ENCODE data around the gene SEMA6A.

The SEMA6A gene

DNA sequence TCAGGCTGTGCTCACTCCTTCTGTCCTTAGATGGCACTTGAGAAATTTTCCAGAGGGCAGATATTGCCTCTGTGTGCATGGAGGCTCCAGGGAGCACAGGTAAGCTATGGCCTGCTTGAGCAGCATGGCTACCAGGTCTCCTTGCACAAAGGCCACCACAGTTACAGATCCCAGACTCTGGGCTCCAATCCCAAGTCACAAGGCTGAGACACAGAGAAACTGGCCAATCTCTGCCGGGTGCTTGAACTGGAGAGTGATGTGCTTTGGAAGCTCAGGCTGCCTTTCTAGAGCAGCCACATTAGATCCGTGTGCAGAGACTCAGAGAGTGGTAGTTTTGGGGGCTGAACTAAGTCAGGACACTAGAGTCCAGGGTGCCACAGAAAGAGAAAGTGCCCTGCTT is 145.7 kb downstream of the SEMA6A start:
- no peak for DNase-seq

DNA sequence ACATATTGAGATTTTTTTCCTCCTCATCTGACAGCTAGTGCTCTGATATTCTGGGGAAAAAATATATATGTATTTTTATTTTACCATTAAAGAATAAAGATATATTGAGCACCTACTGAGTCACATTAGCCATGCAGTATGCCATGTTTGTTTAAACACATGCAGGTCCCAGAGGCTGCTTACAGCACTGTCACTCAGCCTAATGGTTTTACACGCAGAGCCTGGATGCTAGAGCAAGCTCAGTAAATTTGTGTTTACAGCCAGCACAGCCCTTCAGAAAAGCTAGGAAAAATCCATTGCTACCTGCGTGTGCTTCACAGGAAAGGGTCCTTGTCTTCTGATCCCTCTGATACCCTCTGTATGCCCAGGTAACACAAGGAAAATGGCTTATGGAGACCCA is 146.2 kb downstream of the SEMA6A start:
- no peak for DNase-seq

DNA sequence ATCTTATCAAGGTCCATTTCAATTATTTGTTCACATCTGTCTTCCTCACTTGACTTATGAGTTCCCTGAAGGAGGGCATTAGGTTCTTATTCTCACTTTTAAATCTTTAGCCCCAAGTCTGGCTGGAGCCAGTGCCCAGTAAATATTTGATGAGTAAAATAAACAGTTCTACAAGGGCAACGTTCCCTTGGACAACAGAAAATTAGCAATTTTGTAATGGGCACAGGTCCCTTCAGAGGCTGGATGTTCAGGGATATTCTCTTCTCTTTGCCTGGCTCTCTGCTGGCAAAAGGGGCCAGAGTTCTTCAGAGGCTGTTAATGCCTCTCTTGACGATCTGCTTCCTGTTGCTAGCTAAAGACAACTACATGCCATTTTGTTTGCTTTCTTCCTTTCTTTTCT is 149.7 kb downstream of the SEMA6A start:
- no peak for DNase-seq

DNA sequence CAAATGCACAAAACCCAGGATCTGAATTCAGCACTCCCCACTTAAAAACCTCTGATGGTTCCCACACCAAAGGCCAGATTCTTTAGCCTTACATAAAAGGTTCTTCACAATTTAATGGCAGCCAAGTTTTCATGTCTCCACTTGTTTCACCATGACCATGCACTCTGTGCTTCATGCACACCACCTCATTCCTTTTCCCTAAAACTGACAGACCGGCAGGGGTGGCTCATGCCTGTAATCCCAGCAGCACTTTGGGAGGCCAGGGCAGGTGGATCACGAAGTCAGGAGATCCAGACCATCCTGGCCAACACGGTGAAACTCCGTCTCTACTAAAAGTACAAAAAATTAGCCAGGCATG is 150.4 kb downstream of the SEMA6A start:
- DNase-seq: no peak

DNA sequence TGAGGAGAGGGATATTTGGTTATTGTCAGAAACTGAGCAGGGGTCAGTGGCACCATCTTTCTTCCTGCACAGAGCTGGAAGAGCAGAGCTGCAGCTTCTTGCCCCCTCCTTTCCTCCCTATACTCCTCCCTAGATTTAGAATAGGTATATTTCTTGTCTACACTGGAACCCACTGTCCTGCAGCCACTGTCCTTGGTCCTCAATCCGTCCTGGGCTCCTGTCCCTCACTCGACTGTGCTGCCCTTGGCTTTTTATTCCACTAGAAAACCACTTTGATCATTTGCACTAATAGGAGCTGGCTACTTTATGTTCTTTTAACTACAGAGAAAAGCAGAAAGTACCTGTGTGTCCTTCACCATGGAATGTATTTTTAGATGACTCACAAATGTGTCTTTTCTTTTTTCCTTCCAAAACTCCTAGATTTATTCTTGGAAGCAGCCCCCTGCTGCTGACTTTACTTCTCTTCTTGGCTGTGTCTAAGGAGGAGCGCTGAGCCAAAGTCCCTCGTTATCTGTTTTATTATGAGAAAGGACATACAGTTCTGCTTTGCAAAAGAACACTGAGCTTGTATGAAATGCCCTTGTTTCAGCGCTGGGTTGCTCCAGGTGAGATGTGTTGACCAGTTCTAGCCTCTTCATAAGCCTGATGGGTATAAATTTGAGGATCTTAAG is 150.9 kb downstream of the SEMA6A start:
- DNase-seq: no peak

DNA sequence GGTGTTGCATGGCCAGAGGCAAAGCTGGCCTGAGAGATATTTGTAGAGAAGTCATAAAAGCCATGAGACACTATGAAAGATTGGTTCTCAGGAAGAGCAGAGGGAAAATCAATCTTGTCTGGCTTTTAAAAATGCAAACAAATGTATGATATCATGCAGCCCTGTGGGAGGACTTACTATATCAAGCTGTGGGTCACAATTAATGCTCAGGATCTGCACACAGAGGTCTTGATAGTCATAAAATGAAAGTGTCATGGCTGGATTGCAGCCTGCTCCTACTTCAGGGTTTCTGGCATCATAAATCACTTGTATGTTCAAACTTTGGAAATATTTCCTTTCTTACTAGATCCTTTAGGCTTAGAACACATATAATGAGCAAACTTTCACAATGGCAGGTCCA is 151.5 kb downstream of the SEMA6A start:
- no peak for DNase-seq

DNA sequence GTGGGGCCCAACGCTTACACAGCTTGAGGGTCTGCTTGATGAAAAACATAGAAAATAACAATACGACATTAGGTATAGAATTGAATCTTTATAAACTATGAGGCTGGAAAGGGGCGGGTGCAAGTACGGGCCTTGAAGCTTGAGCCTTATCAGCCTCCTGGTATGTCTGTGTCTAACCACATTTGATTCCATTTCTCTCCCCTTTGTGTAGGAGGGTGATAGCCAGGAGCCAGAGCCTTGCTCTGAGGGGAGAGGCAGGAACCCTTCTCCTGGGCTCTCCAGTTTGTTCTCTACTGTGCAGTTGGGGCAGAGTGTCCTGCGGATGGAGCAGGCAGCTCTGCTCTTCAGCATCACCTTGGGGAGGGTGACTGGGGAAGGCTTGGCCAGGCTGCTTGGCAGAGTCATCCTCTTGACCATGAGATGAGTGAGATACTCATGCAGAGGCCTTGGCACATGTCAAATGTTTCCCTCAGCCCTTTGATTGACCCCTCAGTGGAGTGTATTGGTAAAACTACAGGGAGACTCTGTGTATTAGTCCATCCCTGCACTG is 153.5 kb downstream of the SEMA6A start:
- no peak for DNase-seq

DNA sequence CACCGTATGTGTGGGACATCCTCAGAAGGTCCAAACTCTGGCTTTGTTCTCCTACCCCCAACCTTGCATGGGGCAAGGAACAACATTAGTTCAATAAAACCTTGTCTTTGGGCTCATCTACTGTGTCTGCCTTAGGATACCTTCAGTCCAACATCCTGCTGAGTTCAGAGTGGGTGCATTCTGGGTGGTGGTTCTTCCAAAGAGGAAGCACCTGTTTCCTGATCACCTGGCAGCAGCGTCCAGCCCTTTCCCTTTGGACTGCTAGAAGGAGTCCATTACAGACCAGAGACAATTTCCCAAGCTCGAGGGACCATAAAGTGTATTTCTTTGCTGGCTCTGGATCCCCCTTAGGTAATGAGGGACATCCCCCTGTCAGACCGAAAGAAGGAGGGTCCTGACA is 154.1 kb downstream of the SEMA6A start:
- no peak for DNase-seq

DNA sequence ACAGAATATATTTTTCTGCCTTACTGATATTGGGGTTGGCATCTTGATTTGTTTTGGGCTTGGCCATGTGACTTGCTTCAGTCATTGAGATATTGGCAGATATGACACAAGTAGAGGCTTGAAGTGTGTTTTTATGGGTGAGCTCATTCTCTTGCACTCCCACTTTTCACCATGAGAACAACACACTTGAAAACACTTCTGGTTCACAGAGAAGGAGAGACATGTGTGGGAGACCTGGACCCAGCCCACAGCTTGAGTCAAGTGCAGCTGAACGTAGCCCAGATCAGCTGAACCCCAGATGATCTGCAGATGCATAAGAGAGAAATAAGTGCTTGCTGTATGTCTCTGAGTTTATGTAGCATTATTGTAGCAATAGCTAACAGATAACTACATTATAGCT is 155.4 kb downstream of the SEMA6A start:
- DNase-seq: no peak

DNA sequence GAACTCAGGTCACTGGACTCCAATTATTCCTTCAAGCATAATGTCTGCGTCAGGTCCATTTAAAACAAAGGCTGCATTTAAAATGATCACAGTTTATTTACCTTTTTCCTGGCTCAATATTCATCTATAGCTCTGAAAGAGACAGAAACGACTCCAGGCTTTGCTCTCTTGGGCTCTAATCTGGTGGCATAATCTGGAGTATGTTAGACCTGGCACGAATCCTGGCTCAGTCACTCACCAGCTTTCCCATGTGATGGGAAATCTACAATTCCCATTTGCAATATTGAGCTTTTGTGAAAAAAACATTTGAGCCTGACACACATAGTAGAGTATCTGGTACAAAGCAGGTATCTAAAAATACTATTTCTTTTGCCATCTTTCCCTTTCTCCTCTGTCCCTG is 155.8 kb downstream of the SEMA6A start:
- no peak for DNase-seq

DNA sequence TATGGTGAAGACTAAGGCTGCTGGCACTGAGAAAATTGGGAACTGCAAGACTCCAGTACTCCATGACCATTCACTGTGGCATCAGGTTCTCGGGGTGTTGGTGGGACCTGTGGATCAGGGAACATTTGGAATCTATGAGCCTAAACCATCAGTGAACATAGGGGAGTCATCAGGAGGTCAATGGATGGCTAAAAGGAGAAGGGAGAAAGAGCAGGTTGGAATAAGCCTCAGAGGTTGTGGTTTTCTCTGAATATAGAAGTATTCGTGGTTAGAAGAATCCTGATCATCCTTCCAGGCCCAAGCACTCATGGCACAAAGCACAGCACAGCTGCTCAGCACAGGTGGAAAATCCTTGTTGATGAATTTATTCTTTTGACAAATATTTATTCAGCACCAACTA is 156.6 kb downstream of the SEMA6A start:
- DNase-seq: no peak

DNA sequence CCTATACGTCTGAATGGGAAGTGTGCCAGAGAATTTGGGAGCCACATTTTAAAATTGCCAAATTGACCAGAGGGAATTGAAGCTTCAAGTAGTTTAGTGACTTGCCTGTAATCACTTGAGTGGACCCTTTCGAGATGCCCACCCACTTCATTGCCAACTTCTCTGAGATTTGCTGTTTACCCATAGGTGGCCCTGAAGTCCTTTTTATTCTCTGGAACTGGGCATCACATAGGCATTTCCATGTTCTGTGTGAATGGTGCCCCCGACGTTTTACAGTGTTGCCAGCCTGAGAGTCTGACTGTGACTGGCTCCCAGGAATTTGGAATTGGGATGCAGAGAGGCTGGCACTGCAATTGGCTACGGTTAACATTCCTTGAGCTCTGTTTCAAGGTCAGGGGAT is 158.6 kb downstream of the SEMA6A start:
- DNase-seq: no peak

DNA sequence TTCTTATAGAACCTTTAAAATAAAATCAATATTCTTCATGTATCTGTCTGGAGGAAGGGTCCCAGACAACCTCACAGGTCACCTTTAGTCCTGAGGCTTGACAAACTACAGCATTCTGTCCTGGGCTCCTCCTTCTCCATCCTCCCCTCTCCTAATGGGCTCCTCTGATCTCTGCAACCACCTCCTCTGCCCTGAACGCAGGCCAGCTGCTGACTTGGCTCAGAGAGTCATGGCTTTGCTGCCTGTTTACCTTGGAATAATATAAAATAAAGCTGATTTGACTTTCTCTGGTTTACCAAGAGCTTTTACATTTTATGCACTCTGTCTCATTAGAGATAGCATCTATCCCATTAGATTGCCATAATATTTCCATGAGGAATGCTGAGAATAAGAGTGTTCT is 159.4 kb downstream of the SEMA6A start:
- no peak for DNase-seq

DNA sequence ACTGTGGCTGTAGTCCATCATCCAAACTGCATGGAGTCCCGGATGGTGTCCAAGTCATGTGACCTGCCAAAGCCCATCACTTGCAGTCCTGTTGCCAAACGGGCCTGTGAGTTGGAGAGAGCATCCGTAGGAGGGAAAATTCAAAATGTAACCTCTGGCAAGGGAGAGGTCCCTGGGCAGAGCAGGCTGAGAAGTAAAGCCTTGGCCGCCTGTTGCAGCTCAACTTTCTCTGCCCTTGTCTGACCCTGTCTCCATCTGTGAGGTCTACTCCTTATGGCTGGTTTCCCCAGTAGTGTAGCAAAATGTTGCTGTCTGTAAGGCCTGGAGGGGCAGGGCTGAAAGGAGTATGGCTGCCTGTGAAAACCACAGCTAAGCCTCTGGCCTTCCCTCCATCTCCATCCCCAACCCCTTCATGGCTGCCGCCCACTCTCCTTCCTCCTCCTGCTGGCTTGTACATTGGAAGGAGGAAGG is 163.5 kb downstream of the SEMA6A start:
- no peak for DNase-seq

DNA sequence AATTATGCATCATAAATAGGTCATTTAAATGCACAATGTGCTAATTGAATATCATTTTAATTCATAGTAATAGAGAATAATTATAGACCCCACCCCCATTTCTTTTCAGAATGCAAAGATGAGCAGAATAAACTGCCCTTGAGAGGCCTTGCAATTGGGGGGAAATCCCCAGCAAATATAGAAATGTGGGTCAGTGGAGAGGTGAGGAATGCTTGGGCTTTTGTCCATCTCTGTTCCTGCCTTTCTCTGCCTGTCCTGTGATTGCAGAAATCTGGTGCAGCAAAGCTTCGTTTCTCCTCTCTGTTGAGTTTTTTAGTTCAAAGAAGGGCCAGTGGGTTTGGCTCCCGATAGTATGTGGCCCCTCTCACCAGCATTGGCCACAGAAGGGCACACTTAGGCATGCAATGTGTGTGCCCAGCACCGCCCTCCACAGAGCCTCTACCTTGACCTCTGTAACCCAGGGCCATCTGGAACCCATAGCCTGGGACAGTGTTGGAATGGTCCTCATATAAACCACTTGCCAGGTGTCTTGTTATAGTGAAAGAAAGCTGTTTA is 164.2 kb downstream of the SEMA6A start:
- DNase-seq: no peak

DNA sequence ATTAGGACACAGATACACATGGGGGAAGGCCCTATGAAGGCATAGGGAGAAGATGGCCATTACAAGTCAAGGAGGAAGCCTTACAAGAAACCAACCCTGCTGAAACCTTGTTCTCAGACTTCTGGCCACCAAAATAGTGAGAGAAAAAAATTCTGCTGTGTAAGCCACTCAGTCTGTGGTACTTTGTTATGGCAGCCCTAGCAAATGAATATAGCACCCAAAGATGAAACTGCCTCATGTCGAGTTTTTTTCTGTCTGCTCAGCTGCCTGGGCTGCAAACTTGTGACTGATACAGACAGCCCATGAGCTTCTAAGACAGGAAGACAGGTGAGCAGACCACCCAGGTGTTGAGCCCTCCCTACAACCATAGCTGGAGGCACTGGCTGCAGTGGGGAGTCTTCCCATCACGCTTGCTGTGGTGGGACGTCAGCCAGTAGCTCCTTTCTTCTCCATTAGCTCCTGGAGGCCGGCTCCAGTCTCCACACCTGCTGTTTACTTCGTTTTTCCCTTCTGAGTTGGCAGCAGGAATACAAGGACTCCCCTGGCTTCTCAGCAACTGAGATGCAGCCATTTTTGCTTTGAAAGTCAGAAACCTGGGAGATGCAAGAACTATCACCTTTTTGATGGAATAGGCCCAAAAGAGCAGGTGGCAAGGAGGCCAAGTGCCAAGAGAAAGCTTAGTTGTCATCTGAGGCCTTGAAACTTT is 164.9 kb downstream of the SEMA6A start:
- no peak for DNase-seq

DNA sequence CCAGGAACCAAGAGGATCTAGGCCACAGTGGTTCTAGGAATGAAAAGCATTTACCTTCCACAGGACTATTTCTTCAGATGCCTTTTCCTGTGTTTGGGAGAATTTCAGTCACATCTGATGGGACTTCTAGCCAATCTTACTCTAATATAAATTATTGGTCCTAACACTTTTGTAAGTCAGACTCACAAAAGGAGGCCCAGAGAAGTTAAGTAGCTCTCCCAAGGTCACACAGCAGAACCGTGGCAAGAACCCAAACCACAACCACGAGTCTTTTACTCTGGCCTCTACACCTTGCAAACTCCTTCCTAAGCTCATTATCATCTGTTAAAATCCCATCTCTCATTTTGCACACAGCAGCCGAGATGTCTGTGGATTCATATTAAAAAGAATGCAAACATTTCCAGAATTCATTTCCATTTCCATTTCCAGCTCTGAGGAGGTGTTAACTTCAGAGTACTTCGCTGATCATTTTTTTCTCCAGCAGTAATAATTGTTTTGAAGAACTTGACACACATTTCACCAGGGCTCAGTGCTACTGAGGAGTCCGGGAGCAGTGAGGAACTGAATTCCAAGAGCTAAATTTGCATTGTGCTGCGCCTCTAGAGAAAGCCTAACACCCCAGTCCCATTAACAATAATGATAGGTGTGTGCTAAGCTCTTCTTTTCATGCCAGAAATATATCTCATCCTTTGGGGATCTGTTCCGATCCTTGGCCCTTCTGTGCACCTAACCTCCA is 168.1 kb downstream of the SEMA6A start:
- no peak for DNase-seq

DNA sequence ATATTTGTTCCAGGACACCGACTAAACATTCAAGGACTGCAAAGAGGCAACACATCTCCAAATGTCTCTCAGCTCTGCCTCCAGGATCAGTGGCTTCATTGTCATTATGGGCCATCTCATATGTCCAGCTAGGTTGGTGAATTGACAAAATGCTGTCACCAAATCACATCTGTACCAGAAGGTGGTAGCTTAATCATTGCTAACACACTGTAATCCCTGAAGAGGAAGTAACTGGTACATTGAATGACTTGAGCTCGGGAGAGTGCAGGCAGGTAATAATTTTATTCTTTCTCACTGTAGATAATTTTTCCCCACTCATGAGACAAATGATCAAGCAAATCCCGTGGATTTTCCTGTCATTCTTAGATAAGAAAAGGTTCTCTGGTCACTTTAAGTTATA is 169.8 kb downstream of the SEMA6A start:
- DNase-seq: no peak

DNA sequence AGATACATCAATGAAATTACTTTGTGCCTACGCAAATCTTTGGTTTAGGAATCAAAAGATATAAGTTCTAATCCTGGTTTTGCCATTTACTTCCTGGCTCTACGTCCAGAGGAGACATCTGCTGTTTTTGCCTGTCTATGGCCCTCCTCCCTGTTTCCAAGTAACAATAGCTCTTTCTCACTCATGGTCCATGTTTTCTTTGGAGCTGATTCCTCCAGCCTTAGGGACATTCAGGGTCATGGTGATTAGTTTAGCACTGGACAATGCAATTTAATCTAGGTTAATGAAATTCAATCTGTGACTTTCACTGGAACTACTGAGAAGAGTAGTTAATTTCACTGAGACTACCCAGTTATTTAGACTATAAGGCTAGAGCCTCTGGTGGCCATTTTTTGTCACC is 170.6 kb downstream of the SEMA6A start:
- DNase-seq: no peak

DNA sequence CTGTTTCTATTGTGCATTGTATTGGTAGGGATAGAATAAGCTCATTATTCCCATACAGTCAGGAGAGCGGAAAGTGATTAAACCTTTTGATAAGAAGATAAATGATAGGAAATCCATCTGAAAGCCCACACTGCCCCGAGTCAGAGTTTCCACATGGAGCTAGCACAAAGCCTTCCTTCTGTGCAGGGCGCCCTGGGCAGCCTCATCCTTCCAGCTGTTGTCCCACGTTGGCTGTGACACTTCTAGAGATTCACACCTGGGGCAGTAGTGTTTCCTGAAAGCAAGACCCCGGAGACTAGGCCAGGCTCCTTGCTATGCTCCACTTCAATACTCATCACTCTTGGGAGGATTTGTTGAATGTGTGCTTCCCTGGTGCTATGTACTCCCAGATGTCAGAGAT is 172.4 kb downstream of the SEMA6A start:
- no peak for DNase-seq

DNA sequence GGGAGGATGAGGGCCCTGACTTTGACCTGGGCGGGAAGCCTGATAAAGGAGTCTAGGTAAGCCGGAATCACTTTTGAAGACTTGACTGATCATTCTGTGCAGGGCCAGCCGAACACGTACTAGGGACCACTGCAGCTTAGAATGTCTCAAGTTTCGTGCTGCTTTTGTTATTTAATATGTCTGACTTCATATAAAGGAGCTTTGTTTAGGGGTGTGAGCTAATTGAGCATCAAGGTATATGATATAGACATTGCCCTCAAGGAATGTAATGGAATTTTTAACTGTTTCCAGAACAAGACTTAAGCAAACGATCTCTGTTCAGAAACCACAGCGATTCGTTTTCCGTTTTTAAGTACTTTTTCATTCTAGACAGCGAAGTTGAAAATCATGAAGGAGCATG is 173.0 kb downstream of the SEMA6A start:
- DNase-seq: no peak

DNA sequence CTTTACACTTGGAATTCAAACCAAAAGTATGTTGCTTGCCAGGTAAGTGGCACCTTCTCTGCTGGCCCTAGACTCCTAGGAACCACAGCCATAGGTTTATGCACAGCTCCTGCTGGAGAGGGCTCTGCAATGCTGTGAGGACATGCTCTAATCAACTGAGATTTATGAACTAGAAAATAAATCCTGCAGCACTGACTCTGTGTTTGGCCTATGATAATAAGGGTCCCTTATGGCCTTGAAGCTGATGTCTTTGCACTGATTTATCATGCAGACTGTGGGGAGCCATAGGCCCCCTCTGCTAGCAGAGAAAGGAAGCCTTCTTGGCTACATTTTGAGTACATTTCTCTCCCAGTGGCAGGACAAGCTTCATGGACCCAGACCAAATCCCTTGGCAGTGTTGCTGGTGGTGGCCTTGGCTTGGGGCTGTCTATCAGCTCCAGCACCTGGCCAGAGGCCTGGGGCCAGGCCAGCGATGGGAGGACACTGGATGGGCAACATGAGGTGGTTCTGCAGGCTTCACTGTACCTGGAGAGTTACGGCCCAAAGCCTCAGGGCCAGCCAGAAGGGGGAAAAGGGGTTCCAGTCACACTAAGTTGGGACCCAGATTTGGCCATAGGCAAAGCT is 178.0 kb downstream of the SEMA6A start:
- DNase-seq: no peak

DNA sequence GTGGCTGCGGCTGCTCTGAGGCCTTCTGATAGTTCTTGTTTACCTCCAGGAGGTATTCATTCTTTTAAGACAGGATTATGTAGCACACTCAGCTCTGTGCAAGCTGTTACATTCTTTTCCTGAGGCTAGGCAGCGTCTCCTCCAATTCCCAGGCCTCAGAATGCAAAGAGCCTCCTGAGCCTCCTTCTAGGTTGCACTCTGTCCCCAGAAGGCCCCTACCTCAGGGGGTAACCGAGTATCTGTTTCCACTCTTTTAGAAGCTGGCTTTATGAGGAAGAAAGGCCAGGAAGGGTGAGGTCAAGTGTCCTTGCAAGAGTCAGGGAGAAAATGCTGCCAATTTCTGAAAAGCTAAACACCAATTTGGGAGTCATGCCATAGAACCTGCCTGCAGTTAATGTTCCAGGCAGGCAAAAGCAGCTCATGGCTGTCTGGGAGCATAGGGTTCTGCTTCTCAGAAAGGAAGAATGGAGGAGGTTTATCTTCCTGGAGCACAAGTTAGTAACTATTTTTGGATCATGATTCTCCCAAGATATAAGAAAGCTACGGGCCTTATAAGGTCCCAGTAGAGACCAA is 178.9 kb downstream of the SEMA6A start:
- no peak for DNase-seq

All from amniotic stem cell (primary cell).